HG03139 (cell line): Measurements from ENCODE around the gene EPB41L2.
"Not testable (repeated sequence)": the region's sequence is repeated elsewhere in the genome, so short reads cannot be mapped to it uniquely, and the experiment has no call there.

ENCODE experiments used
- ATAC-seq: cut with Tn5 transposase; IDR thresholded peaks from one replicate; pipeline ENCODE4 v1.9.1; 2021; ENCODE audit not compliant: unreplicated experiment

EPB41L2 gene

GRCh38 chr6:130920969-130921368 is 142.1 kb downstream of the EPB41L2 start:
- ATAC-seq, result no peak

- no peak for ATAC-seq
Observed at GRCh38 chr6:130918171-130918570, 144.9 kb downstream of the EPB41L2 start.

GRCh38 chr6:130915606-130916005 is 147.4 kb downstream of the EPB41L2 start:
- ATAC-seq, result not testable (repeated sequence)

- ATAC-seq, result peak; percentile 80
Observed at GRCh38 chr6:130913120-130913519, 149.9 kb downstream of the EPB41L2 start.

GRCh38 chr6:130912434-130912833 is 150.6 kb downstream of the EPB41L2 start:
- ATAC-seq, result no peak

GRCh38 chr6:130908958-130909357 is 154.1 kb downstream of the EPB41L2 start:
- ATAC-seq, result no peak

- no peak for ATAC-seq
Observed at GRCh38 chr6:130908188-130908587, 154.9 kb downstream of the EPB41L2 start.

GRCh38 chr6:130907687-130908086 is 155.4 kb downstream of the EPB41L2 start:
- ATAC-seq, result no peak

- no peak for ATAC-seq
Observed at GRCh38 chr6:130906736-130907381, 156.2 kb downstream of the EPB41L2 start.

GRCh38 chr6:130903602-130904001 is 159.4 kb downstream of the EPB41L2 start:
- no peak for ATAC-seq

- no peak for ATAC-seq
Observed at GRCh38 chr6:130903007-130903406, 160.0 kb downstream of the EPB41L2 start.

- ATAC-seq, result no peak
Observed at GRCh38 chr6:130900913-130901312, 162.1 kb downstream of the EPB41L2 start.

GRCh38 chr6:130896249-130896648 is 166.8 kb downstream of the EPB41L2 start:
- no peak for ATAC-seq

- ATAC-seq, result no peak
Observed at GRCh38 chr6:130895516-130895915, 167.5 kb downstream of the EPB41L2 start.

- ATAC-seq, result no peak
Observed at GRCh38 chr6:130893766-130894165, 169.3 kb downstream of the EPB41L2 start.

- no peak for ATAC-seq
Observed at GRCh38 chr6:130893277-130893676, 169.8 kb downstream of the EPB41L2 start.

- no peak for ATAC-seq
Observed at GRCh38 chr6:130890521-130890971, 172.5 kb downstream of the EPB41L2 start.

- ATAC-seq, result no peak
Observed at GRCh38 chr6:130889423-130889822, 173.6 kb downstream of the EPB41L2 start.

GRCh38 chr6:130888246-130888645 is 174.8 kb downstream of the EPB41L2 start:
- no peak for ATAC-seq

GRCh38 chr6:130886966-130887365 is 176.1 kb downstream of the EPB41L2 start:
- ATAC-seq, result no peak

- ATAC-seq, result peak; percentile 85
Observed at GRCh38 chr6:130885392-130886192, 177.5 kb downstream of the EPB41L2 start.

- ATAC-seq, result no peak
Observed at GRCh38 chr6:130882370-130882769, 180.7 kb downstream of the EPB41L2 start.
